GM15510 (cell line): ENCODE data around the gene VPS13A.

ENCODE experiments used
- POLR2A ChIP-seq: IDR thresholded peaks from 3 replicates; pipeline ENCODE4 v1.6.1; 2011; ENCODE audit warnings: borderline replicate concordance; ENCODE audit not compliant: insufficient read length; ENCODE audit errors: extremely low read depth

VPS13A gene

GRCh38 chr9:77423841-77424240, 246.5 kb downstream of the VPS13A start:
- TF ChIP-seq POLR2A, result no peak

- no peak for TF ChIP-seq POLR2A
Measured at GRCh38 chr9:77424993-77425392, 247.7 kb downstream of the VPS13A start.

- no peak for TF ChIP-seq POLR2A
Measured at GRCh38 chr9:77426712-77427111, 249.4 kb downstream of the VPS13A start.

GRCh38 chr9:77427256-77427927, 250.1 kb downstream of the VPS13A start:
- TF ChIP-seq POLR2A, result no peak

- TF ChIP-seq POLR2A, result no peak
Measured at GRCh38 chr9:77429928-77430327, 252.6 kb downstream of the VPS13A start.

- no peak for TF ChIP-seq POLR2A
Measured at GRCh38 chr9:77432053-77432452, 254.7 kb downstream of the VPS13A start.

GRCh38 chr9:77433675-77434445, 256.5 kb downstream of the VPS13A start:
- TF ChIP-seq POLR2A, result no peak

- no peak for TF ChIP-seq POLR2A
Measured at GRCh38 chr9:77435277-77435676, 257.9 kb downstream of the VPS13A start.

- no peak for TF ChIP-seq POLR2A
Measured at GRCh38 chr9:77435688-77436087, 258.4 kb downstream of the VPS13A start.

GRCh38 chr9:77438653-77439052, 261.3 kb downstream of the VPS13A start:
- no peak for TF ChIP-seq POLR2A

GRCh38 chr9:77440057-77440456, 262.7 kb downstream of the VPS13A start:
- TF ChIP-seq POLR2A, result no peak

GRCh38 chr9:77442436-77442835, 265.1 kb downstream of the VPS13A start:
- TF ChIP-seq POLR2A, result no peak

- TF ChIP-seq POLR2A, result no peak
Measured at GRCh38 chr9:77447646-77448045, 270.3 kb downstream of the VPS13A start.

GRCh38 chr9:77449240-77450084, 272.1 kb downstream of the VPS13A start:
- no peak for TF ChIP-seq POLR2A

- no peak for TF ChIP-seq POLR2A
Measured at GRCh38 chr9:77450085-77450475, 272.7 kb downstream of the VPS13A start.

GRCh38 chr9:77451507-77451906, 274.2 kb downstream of the VPS13A start:
- no peak for TF ChIP-seq POLR2A
